GM19463 (cell line): ENCODE measurements around the gene RTL9.
A peak's percentile ranks its signal among the peaks of the same experiment; 100 is the strongest.

Experiments used
- ATAC-seq: cut with Tn5 transposase; IDR thresholded peaks from one replicate; pipeline ENCODE4 v1.9.1; 2021; ENCODE audit warnings: mild to moderate bottlenecking, moderate library complexity; ENCODE audit not compliant: unreplicated experiment

The RTL9 gene

GRCh38 chrX:110341189-110342035, 17.2 kb upstream of the RTL9 start:
- peak; percentile 90 for ATAC-seq

DNA sequence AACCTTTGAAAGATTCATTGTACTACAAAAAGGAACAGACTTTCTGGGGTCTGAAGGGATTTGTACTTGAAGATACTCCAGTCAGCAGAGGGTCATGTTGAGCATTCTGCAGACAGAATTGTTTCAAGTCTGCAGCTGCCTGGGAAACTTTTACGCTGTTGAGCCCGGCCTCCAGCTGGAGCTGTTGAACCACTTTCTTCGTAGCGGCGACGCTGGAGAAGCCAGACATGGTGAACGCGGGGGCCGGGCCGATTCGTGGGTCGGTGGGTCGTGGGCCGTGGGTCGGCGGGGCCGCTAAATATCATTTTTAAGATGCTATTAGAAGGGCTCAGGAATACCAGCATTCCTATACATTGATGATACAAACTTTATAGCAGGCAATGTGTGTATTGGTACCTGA, 12.0 kb upstream of the RTL9 start:
- ATAC-seq = no peak

DNA sequence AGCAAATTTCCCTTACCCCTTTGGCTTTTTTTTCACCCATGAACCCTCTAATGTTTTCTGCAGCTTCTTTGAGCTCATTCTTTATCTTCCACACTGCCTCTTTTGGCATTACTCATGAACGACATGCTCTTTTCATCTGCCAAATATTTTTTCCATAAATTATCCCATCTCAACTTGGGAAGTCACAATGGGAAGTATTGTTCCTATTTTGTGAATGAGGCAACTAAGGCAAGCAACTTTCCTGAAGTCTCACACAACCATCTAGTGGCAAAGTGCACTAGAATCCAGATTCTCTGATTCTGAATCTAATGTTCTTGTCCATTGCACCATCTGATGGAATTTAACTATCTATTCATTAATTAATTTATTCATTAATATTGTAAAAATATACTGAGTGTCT, 625 bp downstream of the RTL9 start:
- ATAC-seq = no peak

- ATAC-seq = no peak
These were observed 4.6 kb downstream of the RTL9 start for GRCh38 chrX:110363244-110363643.

DNA sequence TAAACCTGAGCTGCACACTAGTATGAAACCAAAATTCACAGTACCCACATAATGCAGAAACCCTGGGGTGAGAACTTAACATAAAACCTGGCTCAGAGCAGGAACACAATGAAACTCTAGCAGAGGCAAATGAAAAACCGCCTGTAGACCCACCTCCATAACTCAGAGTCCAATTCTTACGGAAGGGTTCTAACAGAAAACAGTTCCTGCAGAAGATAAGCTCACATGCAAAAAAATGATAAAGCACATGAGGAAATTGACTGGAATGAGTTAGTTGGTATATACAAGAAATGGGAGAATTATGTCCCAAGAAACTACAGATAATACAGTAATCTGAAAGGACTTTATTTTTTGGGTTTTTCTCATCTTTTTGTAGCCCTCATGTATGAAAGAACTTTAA, 14.7 kb downstream of the RTL9 start:
- ATAC-seq = no peak

- ATAC-seq = no peak
These were observed 15.9 kb downstream of the RTL9 start for GRCh38 chrX:110374559-110374958.

DNA sequence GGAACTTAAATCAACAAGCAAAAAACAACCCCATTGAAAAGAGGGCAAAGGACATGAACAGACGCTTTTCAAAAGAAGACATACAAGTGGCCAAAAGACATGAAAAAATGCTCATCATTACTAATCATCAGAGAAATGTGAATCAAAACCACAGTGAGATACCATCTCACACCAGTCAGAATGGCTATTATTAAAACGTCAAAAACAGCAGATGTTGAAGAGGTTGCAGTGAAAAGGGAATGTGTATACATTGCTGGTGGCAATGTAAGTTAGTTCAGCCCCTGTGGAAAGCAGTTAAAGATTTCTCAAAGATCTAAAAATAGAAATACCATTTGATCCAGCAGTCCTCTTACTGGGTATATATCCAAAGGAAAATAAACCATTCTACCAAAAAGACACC, 22.6 kb downstream of the RTL9 start:
- no peak for ATAC-seq

DNA sequence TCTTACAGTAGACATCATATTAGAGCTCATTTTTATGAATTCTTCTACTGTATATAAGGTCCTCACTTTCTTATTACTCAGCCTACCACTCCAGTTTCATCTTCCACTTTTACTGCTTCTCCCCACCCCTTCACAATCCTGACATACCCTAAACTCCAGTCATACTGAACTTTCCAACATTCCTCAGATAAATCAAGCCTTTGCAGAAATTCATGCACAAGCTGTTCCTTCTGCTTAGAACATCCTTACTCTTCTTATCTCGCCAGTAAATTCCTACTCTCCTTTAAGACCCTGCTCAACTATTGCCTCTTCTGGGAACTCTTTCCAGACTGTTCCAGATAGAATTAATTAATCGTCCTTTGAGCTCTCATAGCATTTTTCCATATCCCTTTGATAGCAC, 24.8 kb downstream of the RTL9 start:
- ATAC-seq = no peak

DNA sequence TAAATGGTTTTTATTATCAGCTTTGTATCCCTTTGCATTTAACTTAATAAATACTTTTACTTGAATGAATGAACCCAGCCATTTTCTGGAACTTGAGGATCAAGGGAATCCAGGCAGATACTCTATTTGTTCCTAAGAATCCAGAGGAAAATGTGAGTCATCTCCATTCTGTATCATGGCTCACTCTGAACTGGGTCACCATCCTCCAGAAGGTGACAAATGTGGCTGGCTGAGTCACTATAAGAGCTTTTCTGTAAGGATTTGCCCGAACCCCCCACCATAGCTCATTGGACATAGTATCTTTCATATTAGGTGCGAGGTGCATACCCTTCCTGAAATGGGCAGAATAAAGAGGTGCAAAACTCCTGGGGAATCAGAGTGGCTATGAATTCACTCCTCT, 25.8 kb downstream of the RTL9 start:
- no peak for ATAC-seq

DNA sequence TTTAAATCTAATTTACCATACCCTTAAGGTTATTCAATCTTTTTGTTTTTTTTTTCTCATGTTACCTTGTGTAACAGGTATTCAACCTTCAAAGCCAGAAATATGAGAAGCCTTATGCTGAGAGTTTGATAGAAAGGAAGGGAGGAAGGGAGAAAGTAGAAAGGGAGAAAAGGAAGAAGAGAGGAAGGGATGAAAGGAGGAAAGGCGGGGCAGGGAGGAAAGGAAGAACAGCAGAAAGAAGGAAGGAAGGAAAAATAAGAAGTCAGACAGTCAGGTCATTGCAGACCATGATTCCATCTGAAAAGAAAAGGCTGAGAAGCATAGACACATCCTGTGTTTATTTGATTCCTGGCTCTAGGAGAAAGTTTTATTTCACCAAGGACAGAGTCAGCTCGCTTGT, 30.9 kb downstream of the RTL9 start:
- no peak for ATAC-seq

DNA sequence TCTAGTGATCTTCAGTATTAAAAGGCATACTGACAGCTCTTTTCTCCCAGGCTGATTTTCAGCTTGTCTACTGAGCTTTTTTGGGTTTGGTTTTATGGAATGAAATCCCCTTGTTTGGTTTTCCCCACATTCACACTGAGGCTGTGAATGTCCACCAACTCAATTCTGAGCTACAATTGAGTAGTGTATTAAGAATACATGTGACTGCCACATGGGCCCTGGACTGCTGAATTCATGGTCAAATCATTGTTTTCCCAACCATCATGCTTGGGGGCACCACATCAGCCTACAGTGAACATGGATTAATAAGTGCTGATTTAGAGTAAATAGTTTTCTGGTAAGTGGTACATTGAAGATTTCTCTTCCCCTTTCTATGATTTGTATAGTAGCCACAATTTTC, 32.4 kb downstream of the RTL9 start:
- no peak for ATAC-seq

GRCh38 chrX:110394651-110395050, 36.0 kb downstream of the RTL9 start:
- ATAC-seq = no peak

GRCh38 chrX:110395877-110396276, 37.2 kb downstream of the RTL9 start:
- ATAC-seq = no peak

GRCh38 chrX:110396735-110397134, 38.1 kb downstream of the RTL9 start:
- ATAC-seq = no peak

DNA sequence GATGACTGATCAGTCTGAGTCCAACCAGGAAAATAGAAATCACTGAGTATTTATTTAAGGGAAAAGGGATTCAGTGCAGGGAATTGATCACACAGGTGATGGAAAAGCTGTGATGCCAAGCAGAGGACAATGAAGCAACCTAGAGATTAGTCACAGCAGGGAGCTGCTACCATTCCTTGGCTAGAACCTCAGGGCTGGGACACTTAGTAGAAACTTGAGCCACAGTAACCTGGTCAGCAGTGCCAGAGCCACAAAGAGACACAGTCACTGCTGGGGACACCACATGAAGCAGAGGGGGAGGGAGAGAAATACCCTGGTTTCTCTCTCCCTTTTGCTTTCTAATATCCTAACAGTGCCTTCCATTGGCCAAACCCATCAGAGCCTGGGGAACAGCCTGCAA, 38.7 kb downstream of the RTL9 start:
- ATAC-seq = no peak

- no peak for ATAC-seq
These were observed 39.3 kb downstream of the RTL9 start for GRCh38 chrX:110397904-110398303.

DNA sequence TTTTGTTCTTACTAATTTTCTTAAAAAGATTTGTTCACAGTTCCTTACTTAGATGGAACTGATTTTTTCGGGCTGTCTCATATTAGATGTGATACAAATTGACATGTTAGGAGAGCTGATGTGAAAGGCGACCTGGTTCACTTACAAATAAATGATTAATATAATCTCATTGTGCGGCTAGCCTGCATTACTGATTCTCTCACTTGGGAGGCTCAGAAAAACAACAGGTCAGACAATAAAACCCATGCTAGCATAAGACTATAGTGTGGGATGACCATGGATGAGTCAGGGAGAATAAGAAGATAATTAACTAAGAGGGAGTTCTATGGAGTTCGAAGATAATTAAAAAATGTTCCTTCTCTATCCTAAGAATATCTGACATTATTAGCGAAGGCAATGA, 40.8 kb downstream of the RTL9 start:
- no peak for ATAC-seq

GRCh38 chrX:110399966-110400365, 41.3 kb downstream of the RTL9 start:
- ATAC-seq = no peak

DNA sequence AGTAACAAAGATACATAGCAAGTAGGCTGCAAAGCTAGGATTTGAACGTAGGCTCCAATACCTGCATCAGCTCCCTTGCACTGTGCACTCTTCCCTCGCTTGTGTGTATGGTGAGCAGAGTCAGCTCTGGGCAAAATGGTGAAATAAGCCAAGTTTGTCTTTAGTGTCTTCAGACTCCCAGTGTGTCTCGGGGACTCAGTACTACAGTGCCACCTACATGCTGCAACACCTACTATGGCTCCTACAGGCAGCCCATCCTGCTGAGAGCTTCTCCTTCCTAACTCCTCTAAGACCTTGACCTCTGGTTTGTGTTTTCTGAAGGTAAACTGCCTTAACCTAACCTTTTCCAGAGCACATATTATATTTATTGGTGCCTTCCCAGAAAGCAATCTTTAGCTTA, 42.5 kb downstream of the RTL9 start:
- ATAC-seq = no peak

- ATAC-seq = no peak
These were observed 43.6 kb downstream of the RTL9 start for GRCh38 chrX:110402091-110402849.

GRCh38 chrX:110402850-110403221, 44.2 kb downstream of the RTL9 start:
- ATAC-seq = no peak

- no peak for ATAC-seq
These were observed 45.0 kb downstream of the RTL9 start for GRCh38 chrX:110403441-110404238.
